OCI-LY3 (cell line): ENCODE results near the gene TSPAN1.

Experiments
- EZH2phosphoT487 ChIP-seq: fragments of 200-600 bp; shearing (Covaris generic); IDR thresholded peaks from 2 replicates; pipeline ENCODE4 v1.6.1; 2018; ENCODE audit warnings: antibody characterized with exemption, mixed run types, low read depth
- TF ChIP-seq, protein P1 (sequence below): fragments of 200-600, 300-600 bp; sonication (generic); IDR thresholded peaks from 2 replicates; pipeline ENCODE4 v1.5.1; 2014; ENCODE audit warnings: antibody characterized with exemption, low read length, low read depth

DNA sequence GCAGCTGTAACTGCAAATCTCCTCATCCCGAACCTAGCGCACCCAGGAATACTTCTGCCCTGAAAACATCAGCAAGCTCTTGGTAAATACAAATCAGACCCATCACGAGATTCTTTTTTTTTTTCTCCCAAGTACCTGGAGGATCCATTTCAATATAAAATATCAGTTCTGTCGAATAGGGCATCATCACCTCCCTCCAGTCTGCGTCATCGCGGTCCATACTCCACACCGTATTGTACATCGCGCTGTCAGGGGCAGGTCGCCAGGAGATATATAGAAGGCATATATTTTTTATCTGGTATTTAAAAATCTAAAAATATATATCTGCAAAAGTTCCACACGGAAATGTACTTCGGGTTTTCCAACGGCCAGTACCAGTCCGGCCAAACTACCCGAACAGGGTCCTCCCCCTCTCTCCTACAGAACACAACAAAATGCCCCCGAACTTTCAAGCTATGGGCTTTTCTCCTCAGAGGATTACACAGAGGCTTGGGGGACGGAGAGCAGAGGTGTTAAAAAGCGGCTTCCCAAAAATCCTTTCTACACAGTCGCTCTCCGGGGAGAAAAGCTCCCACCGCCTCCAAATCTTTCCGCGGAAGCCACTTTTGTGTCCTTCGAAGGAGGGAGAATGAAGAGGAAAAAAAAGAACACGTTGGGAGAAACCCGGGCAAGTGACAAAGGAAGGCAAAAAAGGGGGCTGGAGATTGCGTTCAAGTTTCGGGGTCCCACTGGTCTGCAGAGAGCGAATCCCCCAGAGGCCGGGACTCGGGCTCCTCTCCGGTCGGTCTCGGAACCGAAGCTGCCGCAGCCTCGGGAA, 43.0 kb upstream of the TSPAN1 start:
- TF ChIP-seq, protein P1, sequence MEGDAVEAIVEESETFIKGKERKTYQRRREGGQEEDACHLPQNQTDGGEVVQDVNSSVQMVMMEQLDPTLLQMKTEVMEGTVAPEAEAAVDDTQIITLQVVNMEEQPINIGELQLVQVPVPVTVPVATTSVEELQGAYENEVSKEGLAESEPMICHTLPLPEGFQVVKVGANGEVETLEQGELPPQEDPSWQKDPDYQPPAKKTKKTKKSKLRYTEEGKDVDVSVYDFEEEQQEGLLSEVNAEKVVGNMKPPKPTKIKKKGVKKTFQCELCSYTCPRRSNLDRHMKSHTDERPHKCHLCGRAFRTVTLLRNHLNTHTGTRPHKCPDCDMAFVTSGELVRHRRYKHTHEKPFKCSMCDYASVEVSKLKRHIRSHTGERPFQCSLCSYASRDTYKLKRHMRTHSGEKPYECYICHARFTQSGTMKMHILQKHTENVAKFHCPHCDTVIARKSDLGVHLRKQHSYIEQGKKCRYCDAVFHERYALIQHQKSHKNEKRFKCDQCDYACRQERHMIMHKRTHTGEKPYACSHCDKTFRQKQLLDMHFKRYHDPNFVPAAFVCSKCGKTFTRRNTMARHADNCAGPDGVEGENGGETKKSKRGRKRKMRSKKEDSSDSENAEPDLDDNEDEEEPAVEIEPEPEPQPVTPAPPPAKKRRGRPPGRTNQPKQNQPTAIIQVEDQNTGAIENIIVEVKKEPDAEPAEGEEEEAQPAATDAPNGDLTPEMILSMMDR = no peak
- TF ChIP-seq EZH2phosphoT487 = no peak
